HG03095 (cell line): ENCODE measurements around the gene OR8B12.
"Not testable (repeated sequence)": the region's sequence is repeated elsewhere in the genome, so short reads cannot be mapped to it uniquely, and the experiment has no call there.

Source experiments
- ATAC-seq: cut with Tn5 transposase; IDR thresholded peaks from one replicate; pipeline ENCODE4 v1.9.1; 2021; ENCODE audit warnings: moderate library complexity; ENCODE audit not compliant: unreplicated experiment

OR8B12 gene

GRCh38 chr11:124533626-124534025, 9.8 kb downstream of the OR8B12 start:
- no peak for ATAC-seq

- ATAC-seq = no peak
Measured at GRCh38 chr11:124520550-124520854, 23.0 kb downstream of the OR8B12 start.

GRCh38 chr11:124519850-124520549, 23.5 kb downstream of the OR8B12 start:
- no peak for ATAC-seq

- ATAC-seq = no peak
Measured at GRCh38 chr11:124518989-124519451, 24.4 kb downstream of the OR8B12 start.

- ATAC-seq = no peak
Measured at GRCh38 chr11:124517314-124517713, 26.1 kb downstream of the OR8B12 start.

GRCh38 chr11:124514675-124515074, 28.8 kb downstream of the OR8B12 start:
- ATAC-seq = not testable (repeated sequence)

DNA sequence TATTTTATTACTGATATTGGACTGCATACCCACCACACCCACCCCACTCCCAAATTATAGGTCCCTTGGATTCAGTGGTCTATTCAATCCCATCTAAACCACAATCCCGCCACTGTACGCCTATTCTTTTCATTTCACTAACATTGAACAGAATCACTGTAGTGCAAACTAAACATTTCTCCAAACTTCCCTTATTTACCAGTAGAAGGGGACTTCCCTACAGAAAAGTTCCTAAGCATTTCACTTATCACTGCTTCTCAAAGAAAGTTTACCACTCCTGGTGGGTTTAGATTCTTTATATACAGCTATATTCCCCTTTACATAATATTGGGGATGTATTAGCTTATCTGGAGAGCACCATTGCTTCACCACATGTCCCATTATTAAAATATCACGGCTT, 29.3 kb downstream of the OR8B12 start:
- no peak for ATAC-seq

DNA sequence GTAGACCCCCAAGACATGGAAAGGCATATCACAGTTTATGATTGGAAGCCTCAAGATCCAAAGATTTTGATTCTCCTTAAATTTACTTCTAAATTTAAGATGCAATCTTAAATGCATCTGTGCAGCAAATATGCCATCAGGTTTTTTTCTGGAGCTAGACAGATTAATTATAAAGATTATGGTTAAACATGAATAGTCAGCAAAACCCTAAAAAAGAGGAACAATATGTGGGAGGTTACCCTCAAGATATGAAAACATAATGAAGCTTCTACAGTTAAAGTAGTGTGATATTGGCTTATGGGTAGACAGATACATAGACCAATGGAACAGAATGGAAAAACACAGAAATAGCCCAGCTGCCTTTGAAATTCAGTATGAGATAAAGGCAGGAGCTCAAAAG, 31.7 kb downstream of the OR8B12 start:
- no peak for ATAC-seq

DNA sequence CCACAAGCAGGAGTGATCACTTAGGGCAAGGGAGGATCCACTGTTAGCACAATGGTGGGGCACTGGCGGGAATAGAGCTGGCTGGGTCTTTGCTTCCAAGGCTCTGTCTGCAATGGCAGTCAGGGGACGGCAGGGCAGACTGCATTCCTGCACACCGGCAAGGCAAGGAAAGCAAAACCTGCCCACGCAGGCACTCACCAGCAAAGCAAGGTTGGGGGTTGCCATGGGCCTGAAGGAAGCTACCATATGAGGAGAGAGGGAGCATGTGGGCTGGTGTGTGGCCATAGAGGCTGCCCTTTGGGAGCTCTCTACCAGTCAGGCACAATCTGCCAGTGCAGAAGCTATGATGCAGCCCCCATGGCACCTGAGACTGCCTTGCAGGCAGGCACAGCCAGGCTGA, 33.2 kb downstream of the OR8B12 start:
- ATAC-seq = no peak

DNA sequence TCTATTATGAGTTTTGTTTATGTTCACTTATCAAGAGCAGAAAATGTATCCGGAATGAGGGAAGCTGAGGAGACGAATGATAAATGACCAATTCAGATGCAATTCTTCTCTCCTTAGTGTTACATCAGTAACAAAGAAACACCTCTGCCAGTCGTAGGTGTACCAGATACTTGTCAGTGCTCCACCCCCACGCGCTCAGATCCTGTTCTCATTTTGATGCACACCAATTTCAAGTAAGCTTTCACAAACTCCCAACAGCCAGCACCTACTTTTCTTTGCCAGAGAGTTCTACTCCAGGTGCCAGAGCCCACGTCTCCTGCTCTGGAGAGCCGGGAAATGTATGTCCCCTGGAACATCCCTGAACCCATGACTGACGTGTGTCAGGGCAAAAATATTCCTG, 43.7 kb downstream of the OR8B12 start:
- ATAC-seq = no peak

- no peak for ATAC-seq
Measured at GRCh38 chr11:124493016-124493655, 50.3 kb downstream of the OR8B12 start.
